HG02798 (cell line): Measurements from ENCODE around the gene EYA3.

Source experiments
- ATAC-seq: cut with Tn5 transposase; IDR thresholded peaks from one replicate; pipeline ENCODE4 v1.9.1; 2021; ENCODE audit warnings: mild to moderate bottlenecking; ENCODE audit not compliant: unreplicated experiment, poor library complexity

Gene EYA3

GRCh38 chr1:28113242-28113572, 24.8 kb upstream of the EYA3 start:
- ATAC-seq: no peak

DNA sequence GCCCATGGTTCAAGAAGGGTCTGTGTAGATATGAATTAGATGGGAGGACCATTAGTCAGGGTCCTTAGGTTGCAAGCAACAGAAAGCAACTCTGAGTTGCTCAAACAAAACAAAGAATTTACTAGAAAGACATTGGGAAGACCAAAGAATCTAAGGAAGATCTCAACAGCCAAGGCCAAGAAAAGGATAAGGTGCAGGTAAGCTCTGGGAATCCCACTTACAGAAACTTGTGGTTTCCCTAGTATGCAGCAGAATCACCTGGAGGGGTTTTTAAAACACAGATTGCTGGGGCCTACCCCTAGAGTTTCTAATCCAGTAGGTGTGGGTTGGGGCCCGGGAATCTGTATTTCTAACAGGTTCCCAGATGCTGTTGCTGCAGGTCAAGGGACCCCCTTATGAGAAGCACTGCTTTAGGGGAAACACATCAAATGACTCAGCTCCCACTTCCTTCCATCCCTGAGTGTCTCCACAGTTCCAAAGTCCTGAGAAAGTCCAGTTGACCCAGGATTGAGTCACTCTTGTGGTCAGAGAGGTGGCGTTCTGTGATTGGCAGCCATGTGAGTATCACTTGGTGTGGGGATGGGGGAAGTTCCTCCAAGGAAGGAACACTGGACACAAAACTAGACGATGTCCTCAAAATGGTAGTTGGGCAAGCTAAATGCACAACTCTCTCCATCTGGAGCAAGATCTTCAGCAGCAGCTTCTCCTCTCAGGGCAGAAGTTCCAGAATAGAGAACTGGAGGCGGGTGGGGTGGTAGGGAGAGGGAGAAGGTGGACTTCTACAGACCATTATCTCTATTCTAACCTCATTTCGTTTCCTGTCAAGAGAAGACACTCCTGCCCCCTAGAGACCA, 24.2 kb upstream of the EYA3 start:
- no peak for ATAC-seq

- no peak for ATAC-seq
These were observed 22.7 kb upstream of the EYA3 start for GRCh38 chr1:28111157-28111556.

DNA sequence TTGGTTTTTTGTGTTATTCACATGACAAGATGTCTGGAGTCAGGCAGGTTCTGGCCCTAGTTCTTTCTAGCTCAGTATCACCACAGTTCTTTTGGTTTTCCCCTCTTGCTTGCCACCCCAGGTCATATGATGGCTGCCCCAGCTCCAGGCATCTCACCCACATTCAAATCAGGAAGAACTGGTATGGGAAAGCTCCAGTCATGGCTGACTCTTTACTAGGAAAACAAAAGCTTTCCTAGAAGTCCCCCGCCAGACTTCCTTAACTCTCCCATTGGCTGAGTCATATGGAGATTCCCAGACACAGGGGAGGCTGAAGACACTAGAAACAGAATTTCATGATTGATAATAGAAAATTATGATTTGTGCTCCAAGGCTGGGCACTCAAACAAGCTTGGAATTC, 22.1 kb upstream of the EYA3 start:
- no peak for ATAC-seq

GRCh38 chr1:28109639-28110038, 21.2 kb upstream of the EYA3 start:
- ATAC-seq: no peak

- ATAC-seq: no peak
These were observed 19.6 kb upstream of the EYA3 start for GRCh38 chr1:28108001-28108400.

GRCh38 chr1:28104866-28105467, 16.6 kb upstream of the EYA3 start:
- ATAC-seq: no peak

GRCh38 chr1:28102189-28102588, 13.8 kb upstream of the EYA3 start:
- ATAC-seq: no peak

DNA sequence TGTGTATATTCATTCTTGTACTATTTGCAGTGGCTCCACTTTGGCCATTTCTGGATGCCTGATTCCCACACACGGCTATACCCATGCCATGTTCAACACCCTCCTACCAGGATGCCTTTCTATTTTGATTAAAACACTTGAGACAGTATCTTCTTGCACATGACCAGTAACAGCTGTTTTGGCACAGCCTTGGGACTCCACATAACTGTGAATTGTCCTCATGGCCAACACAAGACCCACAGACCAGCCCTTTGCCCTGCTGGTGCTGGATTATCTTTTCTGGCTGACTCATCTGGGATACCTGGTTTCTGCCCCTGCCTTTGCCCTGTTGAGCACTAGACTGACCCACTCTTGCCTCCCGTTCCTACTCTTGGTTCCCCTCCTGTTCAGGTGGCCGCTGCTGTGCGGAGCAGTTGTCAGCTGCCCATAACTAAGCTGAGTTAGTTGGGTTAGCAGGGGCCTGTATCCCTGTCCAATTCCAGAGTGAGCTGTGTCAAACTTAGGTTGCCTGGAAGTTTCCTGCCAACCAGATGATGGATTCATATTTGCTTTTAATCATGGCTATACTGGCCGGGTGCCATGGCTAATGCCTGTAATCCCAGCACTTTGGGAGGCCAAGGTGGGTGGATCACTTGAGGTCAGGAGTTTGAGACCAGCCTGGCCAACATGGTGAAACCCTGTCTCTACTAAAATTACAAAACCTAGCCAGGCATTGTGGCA, 10.8 kb upstream of the EYA3 start:
- no peak for ATAC-seq

DNA sequence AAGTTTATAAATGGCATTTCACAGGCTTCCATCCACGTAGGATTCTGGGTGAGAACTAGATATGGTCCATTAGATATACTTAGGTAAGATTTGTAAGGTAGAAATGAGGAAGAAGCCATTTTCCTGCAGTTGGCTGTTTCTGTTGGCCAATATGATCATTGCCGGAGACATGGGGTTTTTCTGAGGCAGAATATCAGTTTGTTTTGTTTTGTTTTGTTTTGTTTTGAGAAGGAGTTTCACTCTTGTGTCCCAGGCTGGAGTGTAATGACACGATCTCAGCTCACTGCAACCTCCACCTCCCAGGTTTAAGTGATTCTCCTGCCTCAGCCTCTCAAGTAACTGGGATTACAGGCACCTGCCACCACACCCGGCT, 8.7 kb upstream of the EYA3 start:
- ATAC-seq: no peak

- no peak for ATAC-seq
These were observed 8.0 kb upstream of the EYA3 start for GRCh38 chr1:28096210-28097099.

DNA sequence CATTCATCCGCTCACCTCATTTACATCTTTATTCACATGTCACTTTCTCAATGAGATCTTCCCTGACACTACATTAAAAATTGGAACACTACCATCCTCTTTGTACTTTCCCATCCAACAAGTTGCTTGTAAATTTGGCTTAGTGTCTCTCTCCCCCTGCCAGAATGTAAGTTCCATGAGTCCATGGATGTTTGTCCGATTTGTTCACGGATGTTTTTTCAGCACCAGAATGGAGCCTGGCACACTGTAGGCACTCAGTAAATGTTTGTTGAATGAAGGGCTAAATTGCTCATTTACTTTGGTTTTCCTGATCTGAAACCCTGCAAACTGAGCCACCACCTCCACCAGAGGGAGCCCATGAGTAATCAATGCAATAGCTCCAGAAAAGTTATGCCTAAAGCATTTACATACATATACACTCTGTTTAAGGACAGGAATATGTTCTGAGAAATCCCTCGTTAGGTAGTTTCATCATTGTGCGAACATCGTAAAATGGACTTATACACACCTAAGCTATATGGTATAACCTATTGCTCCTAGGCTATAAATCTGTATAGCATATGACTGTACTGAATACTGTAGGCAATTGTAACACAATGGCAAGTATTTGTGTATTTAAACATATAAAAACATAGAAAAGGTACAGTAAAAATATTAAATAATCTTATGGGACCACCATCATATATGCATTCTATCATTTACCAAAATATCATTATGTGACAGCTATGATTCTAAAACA, 2.8 kb upstream of the EYA3 start:
- no peak for ATAC-seq

- ATAC-seq: no peak
These were observed 719 bp downstream of the EYA3 start for GRCh38 chr1:28087614-28088167.

- ATAC-seq: no peak
These were observed 1.8 kb downstream of the EYA3 start for GRCh38 chr1:28086651-28087050.

DNA sequence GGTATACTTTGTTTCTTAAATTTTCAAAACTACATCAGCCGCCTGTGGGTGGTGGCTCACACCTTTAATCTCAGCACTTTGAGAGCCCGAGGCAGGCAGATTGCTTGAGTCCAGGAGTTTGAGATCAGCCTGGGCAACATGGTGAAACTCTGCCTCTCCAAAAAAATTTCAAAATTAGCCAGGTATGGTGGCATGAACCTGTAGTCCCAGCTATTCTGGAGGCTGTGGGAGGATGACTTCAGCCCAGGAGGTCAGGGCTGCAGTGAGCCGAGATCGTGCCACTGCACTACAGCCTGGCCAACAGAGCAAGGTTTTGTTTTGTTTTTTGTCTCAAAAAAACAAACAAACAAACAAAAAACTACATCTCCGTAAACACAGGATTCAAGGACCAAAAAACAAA, 3.3 kb downstream of the EYA3 start:
- ATAC-seq: no peak

GRCh38 chr1:28083876-28084275, 4.5 kb downstream of the EYA3 start:
- no peak for ATAC-seq

- no peak for ATAC-seq
These were observed 9.5 kb downstream of the EYA3 start for GRCh38 chr1:28078680-28079626.

DNA sequence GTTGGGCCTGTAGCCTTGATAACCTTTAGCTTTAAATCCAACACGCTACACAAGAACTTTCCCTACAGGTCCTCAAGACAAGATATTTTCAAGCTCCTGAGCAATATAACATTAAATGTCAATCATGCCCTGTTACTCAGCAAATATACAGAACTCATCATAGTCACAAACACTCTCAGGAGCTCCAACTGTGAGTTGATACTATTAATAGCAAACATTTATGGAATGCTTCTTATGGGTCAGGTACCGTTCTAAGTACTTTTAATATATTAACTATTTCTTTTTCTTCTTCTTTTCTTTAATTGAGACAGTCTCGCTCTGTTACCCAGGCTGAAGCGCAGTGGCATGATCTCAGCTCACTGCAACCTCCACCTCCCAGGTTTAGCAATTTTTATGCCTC, 10.1 kb downstream of the EYA3 start:
- no peak for ATAC-seq
